Measurements from ENCODE around the gene ASXL3. TPM values are rescaled to one million over a fixed set of nuclear protein-coding genes. Genes with fewer than 3 reads are reported as not detected.
A peak's percentile ranks its signal among the peaks of the same experiment; 100 is the strongest.

The ASXL3 gene
- total RNA-seq, 1 donor from 2014 or later = 45.6 TPM

DNA sequence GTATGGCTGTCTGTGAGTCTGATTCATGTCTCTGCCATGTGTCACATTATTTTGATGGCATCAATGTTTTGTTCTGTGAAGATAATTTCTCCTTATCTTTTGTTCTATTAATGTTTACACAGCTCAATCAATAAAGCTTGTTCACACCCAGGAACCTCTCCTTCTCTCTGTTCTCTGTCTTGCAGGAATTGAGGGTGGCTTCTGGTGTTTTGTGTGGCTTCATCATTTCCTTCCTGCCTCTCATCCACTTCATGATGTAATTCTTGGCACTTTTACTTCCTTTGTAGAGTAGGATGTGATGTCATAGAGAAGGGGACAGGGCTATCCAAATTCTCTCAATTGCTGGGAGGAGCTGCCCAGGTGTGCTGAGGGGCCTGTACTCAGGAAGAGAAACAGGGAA lies 27.2 kb downstream of the ASXL3 start:
- DNase-seq = no peak
- H3K36me3 Mint-ChIP-seq (ENCODE audit: unreplicated experiment) = no peaks in the 10 kb centered on the region
- H3K4me3 Mint-ChIP-seq (ENCODE audit: unreplicated experiment) = peak overlapping the region; percentile 67

DNA sequence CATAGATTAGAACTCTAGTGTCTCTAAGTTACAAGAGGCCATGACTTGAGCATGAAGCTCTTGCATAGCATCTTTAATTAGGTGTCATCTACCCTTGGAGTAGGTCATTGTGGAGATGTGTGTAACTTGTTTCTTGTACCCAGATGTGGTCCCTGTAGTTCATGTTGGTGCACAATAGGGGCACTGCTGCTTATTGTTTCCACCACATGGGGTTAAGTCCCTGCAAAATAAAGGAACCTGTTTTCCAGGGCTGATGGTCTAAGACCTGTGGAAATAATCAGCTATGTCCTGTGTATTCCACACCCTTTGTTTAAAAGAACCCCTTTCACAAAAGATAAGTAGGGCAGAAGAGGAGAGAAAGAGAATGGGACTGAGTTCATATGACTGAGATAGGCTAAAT lies 28.6 kb downstream of the ASXL3 start:
- H3K36me3 Mint-ChIP-seq (ENCODE audit: unreplicated experiment) = no peaks in the 10 kb centered on the region
- TF ChIP-seq, protein P1, sequence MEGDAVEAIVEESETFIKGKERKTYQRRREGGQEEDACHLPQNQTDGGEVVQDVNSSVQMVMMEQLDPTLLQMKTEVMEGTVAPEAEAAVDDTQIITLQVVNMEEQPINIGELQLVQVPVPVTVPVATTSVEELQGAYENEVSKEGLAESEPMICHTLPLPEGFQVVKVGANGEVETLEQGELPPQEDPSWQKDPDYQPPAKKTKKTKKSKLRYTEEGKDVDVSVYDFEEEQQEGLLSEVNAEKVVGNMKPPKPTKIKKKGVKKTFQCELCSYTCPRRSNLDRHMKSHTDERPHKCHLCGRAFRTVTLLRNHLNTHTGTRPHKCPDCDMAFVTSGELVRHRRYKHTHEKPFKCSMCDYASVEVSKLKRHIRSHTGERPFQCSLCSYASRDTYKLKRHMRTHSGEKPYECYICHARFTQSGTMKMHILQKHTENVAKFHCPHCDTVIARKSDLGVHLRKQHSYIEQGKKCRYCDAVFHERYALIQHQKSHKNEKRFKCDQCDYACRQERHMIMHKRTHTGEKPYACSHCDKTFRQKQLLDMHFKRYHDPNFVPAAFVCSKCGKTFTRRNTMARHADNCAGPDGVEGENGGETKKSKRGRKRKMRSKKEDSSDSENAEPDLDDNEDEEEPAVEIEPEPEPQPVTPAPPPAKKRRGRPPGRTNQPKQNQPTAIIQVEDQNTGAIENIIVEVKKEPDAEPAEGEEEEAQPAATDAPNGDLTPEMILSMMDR (IDR thresholded peaks at IDR 0.05; ENCODE audit: partially characterized antibody, unreplicated experiment) = no peak
- DNase-seq = no peak
- no peak overlapping the region for H3K27ac Mint-ChIP-seq (ENCODE audit: unreplicated experiment)
- H3K9me3 Mint-ChIP-seq (ENCODE audit: unreplicated experiment) = no peaks in the 10 kb centered on the region
- peaks cover 29% of the 10 kb centered on the region for H3K4me1 Mint-ChIP-seq (ENCODE audit: low read depth, unreplicated experiment)
- H3K27me3 Mint-ChIP-seq (ENCODE audit: unreplicated experiment) = peaks cover 3% of the 10 kb centered on the region
- H3K4me3 Mint-ChIP-seq (ENCODE audit: unreplicated experiment) = no peak overlapping the region

More for the DNA sequence above, 27.2 kb downstream of the ASXL3 start:
- TF ChIP-seq, protein P1 (IDR thresholded peaks at IDR 0.05; ENCODE audit: partially characterized antibody, unreplicated experiment) = no peak
- no peaks in the 10 kb centered on the region for H3K9me3 Mint-ChIP-seq (ENCODE audit: unreplicated experiment)
- no peak overlapping the region for H3K27ac Mint-ChIP-seq (ENCODE audit: unreplicated experiment)
- peaks cover 26% of the 10 kb centered on the region for H3K4me1 Mint-ChIP-seq (ENCODE audit: low read depth, unreplicated experiment)
- H3K27me3 Mint-ChIP-seq (ENCODE audit: unreplicated experiment) = peaks cover 3% of the 10 kb centered on the region

DNA sequence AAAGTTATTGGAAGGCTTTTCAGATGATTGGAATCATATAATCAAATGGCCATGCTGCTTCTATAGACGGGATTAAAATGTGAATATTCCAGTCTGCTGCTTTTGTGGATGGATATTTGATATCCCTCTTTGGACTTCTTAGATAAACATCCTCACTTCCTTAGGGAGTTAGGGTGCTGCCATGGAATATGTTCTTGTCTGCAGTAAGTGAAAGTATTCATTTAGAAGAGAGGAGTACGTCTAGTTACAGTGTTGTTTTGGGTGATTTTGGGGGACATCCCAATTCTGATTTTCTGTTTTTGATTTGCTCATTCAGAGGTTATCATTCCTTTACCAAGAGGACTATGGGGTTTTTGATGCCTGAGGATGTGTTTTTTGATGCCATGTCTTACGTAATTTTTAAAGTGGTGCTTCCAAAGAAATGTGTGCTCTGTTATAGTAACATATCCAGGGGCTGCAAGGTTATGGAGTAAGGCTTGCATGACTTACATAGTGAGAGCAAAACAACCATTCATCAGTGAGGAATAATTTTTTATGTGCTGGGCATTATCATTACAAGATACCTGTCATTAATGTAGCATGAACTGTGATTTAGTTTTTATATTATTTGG lies 33.6 kb downstream of the ASXL3 start:
- Mint-ChIP-seq H3K9me3 (ENCODE audit: unreplicated experiment) (peaks cover 2% of the 10 kb centered on the region), H3K36me3 (ENCODE audit: unreplicated experiment) (no peaks in the 10 kb centered on the region), H3K4me1 (ENCODE audit: low read depth, unreplicated experiment) (peaks cover 12% of the 10 kb centered on the region), H3K4me3 (ENCODE audit: unreplicated experiment) (no peak overlapping the region), H3K27ac (ENCODE audit: unreplicated experiment) (no peak overlapping the region), H3K27me3 (ENCODE audit: unreplicated experiment) (no peaks in the 10 kb centered on the region)
- DNase-seq = no peak
- TF ChIP-seq, protein P1 (IDR thresholded peaks at IDR 0.05; ENCODE audit: partially characterized antibody, unreplicated experiment) = no peak

DNA sequence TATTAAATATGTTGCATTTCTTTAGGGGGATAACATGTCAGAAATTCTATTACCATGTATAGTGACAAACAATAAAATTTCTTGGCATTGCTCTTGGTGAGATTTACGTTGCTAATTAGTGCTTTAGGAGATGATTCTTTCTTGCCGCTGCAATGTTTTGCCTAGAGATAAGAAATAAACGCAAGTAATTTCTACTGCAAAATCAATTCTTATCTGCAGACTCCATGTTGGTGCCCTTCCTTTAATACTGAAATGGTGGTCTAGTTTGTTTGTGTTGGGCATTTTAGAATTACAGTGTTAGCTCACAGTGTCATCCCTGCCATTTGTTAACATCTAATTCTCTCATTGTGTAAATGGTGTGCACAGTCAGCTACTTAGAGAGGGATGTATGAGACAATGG lies 34.6 kb downstream of the ASXL3 start:
- DNase-seq = no peak
- Mint-ChIP-seq H3K4me1 (ENCODE audit: low read depth, unreplicated experiment) (peaks cover 12% of the 10 kb centered on the region), H3K27me3 (ENCODE audit: unreplicated experiment) (no peaks in the 10 kb centered on the region), H3K9me3 (ENCODE audit: unreplicated experiment) (peaks cover 2% of the 10 kb centered on the region), H3K27ac (ENCODE audit: unreplicated experiment) (no peak overlapping the region), H3K36me3 (ENCODE audit: unreplicated experiment) (no peaks in the 10 kb centered on the region), H3K4me3 (ENCODE audit: unreplicated experiment) (no peak overlapping the region)
- TF ChIP-seq, protein P1 (IDR thresholded peaks at IDR 0.05; ENCODE audit: partially characterized antibody, unreplicated experiment) = no peak

DNA sequence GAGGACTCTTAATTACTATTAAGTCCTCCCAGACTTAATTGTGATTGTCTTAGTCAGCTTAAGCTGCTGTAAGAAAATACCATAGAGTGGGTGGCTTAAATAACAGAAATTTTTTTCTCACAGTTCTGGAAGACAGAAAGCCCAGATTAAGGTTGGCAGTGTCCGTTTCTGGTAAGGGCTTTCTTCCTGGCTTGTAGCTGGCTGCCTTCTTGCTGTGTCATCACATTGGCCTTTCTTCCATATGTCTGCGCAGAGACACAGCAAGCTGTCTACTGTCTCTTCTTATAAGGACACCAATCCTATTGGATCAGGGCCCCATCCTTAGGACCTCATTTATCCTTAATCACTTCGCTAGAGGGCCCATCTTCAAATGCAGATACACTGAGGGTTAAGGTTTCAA lies 38.5 kb downstream of the ASXL3 start:
- peaks cover 9% of the 10 kb centered on the region for H3K4me1 Mint-ChIP-seq (ENCODE audit: low read depth, unreplicated experiment)
- no peak for DNase-seq
- no peak overlapping the region for H3K27ac Mint-ChIP-seq (ENCODE audit: unreplicated experiment)
- no peak overlapping the region for H3K4me3 Mint-ChIP-seq (ENCODE audit: unreplicated experiment)
- peaks cover 2% of the 10 kb centered on the region for H3K9me3 Mint-ChIP-seq (ENCODE audit: unreplicated experiment)
- TF ChIP-seq, protein P1 (IDR thresholded peaks at IDR 0.05; ENCODE audit: partially characterized antibody, unreplicated experiment) = no peak
- H3K27me3 Mint-ChIP-seq (ENCODE audit: unreplicated experiment) = no peaks in the 10 kb centered on the region
- no peaks in the 10 kb centered on the region for H3K36me3 Mint-ChIP-seq (ENCODE audit: unreplicated experiment)

All from glutamatergic neuron (in vitro differentiated cells).